NCI-H1930 (cell line): Measurements from ENCODE around the gene MYO10.
"Not testable (repeated sequence)": the region's sequence is repeated elsewhere in the genome, so short reads cannot be mapped to it uniquely, and the experiment has no call there.

Source experiments
- DNase-seq, 2 experiments: peaks; one replicate each; lab custom pipeline; 2025; lab: John Stamatoyannopoulos, UW

MYO10 gene

GRCh38 chr5:16668631-16669030 is 267.5 kb downstream of the MYO10 start:
- no peak for DNase-seq

GRCh38 chr5:16668194-16668593 is 267.9 kb downstream of the MYO10 start:
- DNase-seq = no peak

- DNase-seq = peak in 1 of 2 experiments; percentile 13
Observed at GRCh38 chr5:16666883-16667398, 269.1 kb downstream of the MYO10 start.

- no peak for DNase-seq
Observed at GRCh38 chr5:16666130-16666882, 269.8 kb downstream of the MYO10 start.

- DNase-seq = no peak
Observed at GRCh38 chr5:16665601-16666000, 270.5 kb downstream of the MYO10 start.

GRCh38 chr5:16664368-16664767 is 271.7 kb downstream of the MYO10 start:
- no peak for DNase-seq

- no peak for DNase-seq
Observed at GRCh38 chr5:16663840-16664239, 272.2 kb downstream of the MYO10 start.

GRCh38 chr5:16661713-16662112 is 274.4 kb downstream of the MYO10 start:
- DNase-seq = no peak

- no peak for DNase-seq
Observed at GRCh38 chr5:16660982-16661381, 275.1 kb downstream of the MYO10 start.

GRCh38 chr5:16659536-16659935 is 276.6 kb downstream of the MYO10 start:
- no peak for DNase-seq

- DNase-seq = no peak
Observed at GRCh38 chr5:16656561-16657191, 279.4 kb downstream of the MYO10 start.

GRCh38 chr5:16654647-16655334 is 281.3 kb downstream of the MYO10 start:
- DNase-seq = no peak

- DNase-seq = not testable (repeated sequence)
Observed at GRCh38 chr5:16648739-16649138, 287.3 kb downstream of the MYO10 start.

GRCh38 chr5:16644301-16644889 is 291.7 kb downstream of the MYO10 start:
- no peak for DNase-seq

- no peak for DNase-seq
Observed at GRCh38 chr5:16642867-16643266, 293.2 kb downstream of the MYO10 start.

- DNase-seq = no peak
Observed at GRCh38 chr5:16639206-16639605, 296.9 kb downstream of the MYO10 start.

- no peak for DNase-seq
Observed at GRCh38 chr5:16628376-16628775, 307.7 kb downstream of the MYO10 start.

- DNase-seq = no peak
Observed at GRCh38 chr5:16626696-16627264, 309.3 kb downstream of the MYO10 start.

GRCh38 chr5:16625096-16625495 is 311.0 kb downstream of the MYO10 start:
- no peak for DNase-seq

GRCh38 chr5:16619136-16619535 is 317.0 kb downstream of the MYO10 start:
- no peak for DNase-seq

- DNase-seq = peak; percentile 67 to 80
Observed at GRCh38 chr5:16618138-16618897, 317.8 kb downstream of the MYO10 start.
